HG02852 (cell line): ENCODE data around the gene C9orf57.
"Not testable (repeated sequence)": the region's sequence is repeated elsewhere in the genome, so short reads cannot be mapped to it uniquely, and the experiment has no call there.

Source experiments
- ATAC-seq: cut with Tn5 transposase; IDR thresholded peaks from one replicate; pipeline ENCODE4 v1.9.1; 2021; ENCODE audit warnings: mild to moderate bottlenecking, moderate library complexity; ENCODE audit not compliant: unreplicated experiment

The C9orf57 gene

GRCh38 chr9:72025906-72026305 is 34.5 kb downstream of the C9orf57 start:
- no peak for ATAC-seq

- ATAC-seq, result no peak
These were observed 36.8 kb downstream of the C9orf57 start for GRCh38 chr9:72023596-72023995.

- ATAC-seq, result no peak
These were observed 37.6 kb downstream of the C9orf57 start for GRCh38 chr9:72022841-72023240.

- ATAC-seq, result no peak
These were observed 47.1 kb downstream of the C9orf57 start for GRCh38 chr9:72013292-72013760.

GRCh38 chr9:72012646-72013045 is 47.8 kb downstream of the C9orf57 start:
- no peak for ATAC-seq

- not testable (repeated sequence) for ATAC-seq
These were observed 52.7 kb downstream of the C9orf57 start for GRCh38 chr9:72007726-72008125.

GRCh38 chr9:72006501-72006900 is 53.9 kb downstream of the C9orf57 start:
- ATAC-seq, result no peak

- no peak for ATAC-seq
These were observed 55.0 kb downstream of the C9orf57 start for GRCh38 chr9:72005451-72005850.
